Endodermal cell (in vitro differentiated cells): ENCODE results near the gene CCDC77. TPM values are rescaled to one million over a fixed set of nuclear protein-coding genes. Genes with fewer than 3 reads are reported as not detected.

Experiments
- DNase-seq: peaks from one replicate; pipeline ENCODE4 v3.0.0-alpha.2; 2017
- H3K27ac ChIP-seq: 2 replicates; pipeline ENCODE4 v1.5.1; 2013; ENCODE audit warnings: mild to moderate bottlenecking, low read depth, low read length, moderate library complexity
- H3K27me3 ChIP-seq: 2 replicates; pipeline ENCODE4 v1.6.1; 2013; ENCODE audit warnings: mild to moderate bottlenecking, low read length, moderate library complexity; ENCODE audit not compliant: insufficient read depth, control insufficient read depth, poor library complexity, severe bottlenecking
- H3K36me3 ChIP-seq: 2 replicates; pipeline ENCODE4 v1.7.0; 2013; ENCODE audit warnings: mild to moderate bottlenecking, low read length, moderate library complexity; ENCODE audit not compliant: control insufficient read depth, insufficient read depth
- H3K4me1 ChIP-seq: one replicate; pipeline ENCODE4 v1.7.0; 2013; ENCODE audit warnings: low read length; ENCODE audit not compliant: control insufficient read depth, insufficient read depth
- H3K4me3 ChIP-seq: 2 replicates; pipeline ENCODE4 v1.5.1; 2013; ENCODE audit warnings: mild to moderate bottlenecking, low read length, moderate library complexity
- H3K9ac ChIP-seq: 2 replicates; pipeline ENCODE4 v1.6.1; 2013; ENCODE audit warnings: mild to moderate bottlenecking, low read length, moderate library complexity; ENCODE audit not compliant: poor library complexity, severe bottlenecking; ENCODE audit errors: extremely low read depth
- H3K9me3 ChIP-seq: 2 replicates; pipeline ENCODE4 v1.6.1; 2013; ENCODE audit warnings: mild to moderate bottlenecking, low read length, moderate library complexity; ENCODE audit not compliant: control insufficient read depth
- H3K27ac Mint-ChIP-seq: 2 replicates; pipeline ENCODE4 v1.8.0; 2020; ENCODE audit warnings: mixed read lengths
- H3K27me3 Mint-ChIP-seq: 2 replicates; pipeline ENCODE4 v1.8.0; 2021; ENCODE audit warnings: mild to moderate bottlenecking, mixed read lengths; ENCODE audit not compliant: insufficient read depth
- H3K36me3 Mint-ChIP-seq: 2 replicates; pipeline ENCODE4 v1.8.0; 2020; ENCODE audit warnings: low read depth, mixed read lengths
- H3K4me1 Mint-ChIP-seq: 2 replicates; pipeline ENCODE4 v1.8.0; 2020; ENCODE audit warnings: mixed read lengths
- H3K4me3 Mint-ChIP-seq: 2 replicates; pipeline ENCODE4 v1.8.0; 2020; ENCODE audit warnings: mild to moderate bottlenecking, moderate library complexity, mixed read lengths
- H3K9me3 Mint-ChIP-seq: 2 replicates; pipeline ENCODE4 v1.8.0; 2020; ENCODE audit warnings: mild to moderate bottlenecking, mixed read lengths
- CTCF ChIP-seq: fragments of 200-600 bp; sonication (generic); conservative IDR thresholded peaks from 2 replicates; pipeline ENCODE4 v1.5.0; 2021; ENCODE audit warnings: antibody characterized with exemption, mild to moderate bottlenecking
- WGBS, 2 experiments: methylation state at CpG; one replicate each; pipeline versions ENCODE4 v1.1.5 to v1.1.7; 2013; ENCODE audit warnings: missing lambda C conversion rate in 2 of 2, mixed read lengths in 1 of 2; ENCODE audit not compliant: insufficient coverage in 1 of 2, insufficient read length in 1 of 2; 5-methylcytosine and 5-hydroxymethylcytosine counted together
- total RNA-seq, 2 donors: library from RNA; stranded (reverse); fragmentation: NEBNext Ultra II Directional in 1 of 2; extraction: Animal tissue kit (Norgen Biotek cat#: 25700) in 1 of 2; gene quantifications; 2 replicates in 1 of 2; 3 replicates in 1 of 2; pipeline ENCODE4 v1.2.1, GENCODE V29; 2021

Gene CCDC77
- total RNA-seq, 2 donors from 2014 or later: 26.4 to 39.1 TPM

DNA sequence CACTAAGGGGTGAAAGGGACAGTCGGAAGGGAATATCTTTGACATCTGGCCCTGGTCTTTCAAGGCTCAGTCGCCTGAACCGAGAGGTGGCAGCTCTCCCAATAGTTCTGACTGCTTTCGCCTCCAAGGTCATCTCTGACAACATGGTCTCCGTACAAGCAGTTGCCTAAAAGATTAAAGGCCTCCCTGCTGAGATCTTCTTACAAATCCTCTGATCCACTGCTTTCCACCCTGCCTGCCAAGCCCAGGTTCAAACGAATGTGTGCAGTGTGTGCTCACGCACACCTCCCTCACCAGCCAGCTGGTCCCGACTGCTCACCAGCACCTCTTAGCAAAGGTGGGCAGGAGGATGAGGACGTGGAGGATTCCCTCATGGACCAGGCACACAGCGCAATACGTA lies 68.7 kb downstream of the CCDC77 start:
- Mint-ChIP-seq H3K4me1 (peaks cover 42% of the 10 kb centered on the region), H3K9me3 (no peaks in the 10 kb centered on the region), H3K36me3 (peaks cover 30% of the 10 kb centered on the region), H3K27ac (peak overlapping the region; percentile 59), H3K27me3 (no peaks in the 10 kb centered on the region), H3K4me3 (no peak overlapping the region)
- no peak for TF ChIP-seq CTCF
- WGBS, 2 experiments: 73 to 75% methylated on average over 9 to 11 of the region's 11 CpGs
- H3K27ac ChIP-seq: no peak overlapping the region
- peaks cover 12% of the 10 kb centered on the region for H3K36me3 ChIP-seq
- H3K9ac ChIP-seq: no peak overlapping the region
- H3K9me3 ChIP-seq: no peaks in the 10 kb centered on the region
- no peak overlapping the region for H3K4me3 ChIP-seq
- no peaks in the 10 kb centered on the region for H3K27me3 ChIP-seq
- H3K4me1 ChIP-seq: peaks cover 8% of the 10 kb centered on the region
- peak; percentile 58 for DNase-seq

GRCh38 chr12:473198-473597 lies 71.8 kb downstream of the CCDC77 start:
- DNase-seq: peak; percentile 51

DNA sequence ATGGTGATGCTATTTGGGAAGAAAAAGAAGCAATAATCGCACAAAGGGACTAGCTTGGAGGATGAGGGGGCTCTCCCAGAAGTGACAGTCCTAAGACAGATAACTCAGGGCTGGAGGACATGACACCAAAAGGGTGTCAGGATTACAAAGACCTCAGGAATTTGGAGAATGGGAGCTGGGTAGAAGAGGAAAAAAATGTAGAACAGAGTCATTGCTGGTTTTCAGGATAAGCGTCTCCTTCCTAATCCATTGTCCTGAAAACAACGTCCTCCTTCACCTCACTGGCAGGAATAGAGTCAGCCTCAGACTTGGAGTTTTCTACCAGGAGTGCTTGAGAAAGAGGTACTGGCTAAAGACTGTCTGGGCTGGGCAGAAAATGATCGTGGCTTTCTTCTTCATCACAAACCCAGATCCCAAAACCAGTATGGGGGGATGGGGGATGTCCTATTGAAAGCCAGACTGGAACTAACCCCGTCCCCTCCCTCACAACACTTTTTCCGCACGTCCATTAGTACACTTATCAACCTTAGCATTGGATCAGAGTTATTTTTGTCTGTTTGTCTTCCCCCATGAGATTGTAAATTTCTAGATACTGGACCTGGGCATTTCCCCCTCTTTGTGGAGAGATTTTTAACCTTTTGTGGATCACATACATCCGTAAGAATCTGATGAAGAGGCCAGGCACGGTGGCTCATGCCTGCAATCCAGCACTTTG lies 72.6 kb downstream of the CCDC77 start:
- no peak overlapping the region for H3K4me3 ChIP-seq
- Mint-ChIP-seq H3K4me1 (peaks cover 49% of the 10 kb centered on the region), H3K27me3 (no peaks in the 10 kb centered on the region), H3K4me3 (no peak overlapping the region), H3K27ac (peak overlapping the region; percentile 92), H3K36me3 (peaks cover 34% of the 10 kb centered on the region), H3K9me3 (no peaks in the 10 kb centered on the region)
- DNase-seq: peak; percentile 74
- H3K27me3 ChIP-seq: no peaks in the 10 kb centered on the region
- H3K27ac ChIP-seq: no peak overlapping the region
- 75 to 89% methylated on average over 6 to 9 of the region's 9 CpGs for WGBS, 2 experiments
- TF ChIP-seq CTCF: no peak
- peaks cover 8% of the 10 kb centered on the region for H3K36me3 ChIP-seq
- H3K4me1 ChIP-seq: peaks cover 4% of the 10 kb centered on the region
- peak overlapping the region; percentile 53 for H3K9ac ChIP-seq
- no peaks in the 10 kb centered on the region for H3K9me3 ChIP-seq

More at GRCh38 chr12:473198-473597, 71.8 kb downstream of the CCDC77 start:
- no peak for TF ChIP-seq CTCF
- Histone ChIP-seq H3K9ac (peak overlapping the region; percentile 1), H3K4me3 (no peak overlapping the region), H3K4me1 (peaks cover 8% of the 10 kb centered on the region), H3K27ac (no peak overlapping the region), H3K36me3 (peaks cover 8% of the 10 kb centered on the region), H3K9me3 (no peaks in the 10 kb centered on the region), H3K27me3 (no peaks in the 10 kb centered on the region)
- peak overlapping the region; percentile 92 for H3K27ac Mint-ChIP-seq
- H3K9me3 Mint-ChIP-seq: no peaks in the 10 kb centered on the region
- H3K4me1 Mint-ChIP-seq: peaks cover 53% of the 10 kb centered on the region
- no peak overlapping the region for H3K4me3 Mint-ChIP-seq
- H3K36me3 Mint-ChIP-seq: peaks cover 30% of the 10 kb centered on the region
- WGBS, 2 experiments: 96 to 100% methylated on average over 3 to 4 of the region's 5 CpGs
- H3K27me3 Mint-ChIP-seq: no peaks in the 10 kb centered on the region
